ENCODE data around the gene BUD31. TPM values are rescaled to one million over a fixed set of nuclear protein-coding genes. Genes with fewer than 3 reads are reported as not detected.

Gene BUD31
- total RNA-seq, 1 donor = 124 TPM

GRCh38 chr7:99457650-99458493 is 49.1 kb downstream of the BUD31 start:
- Histone ChIP-seq H3K27me3 (ENCODE audit: insufficient read depth, low read length) (no peaks in the 10 kb centered on the region), H3K9me3 (ENCODE audit: low read depth, low read length) (no peaks in the 10 kb centered on the region), H4K20me1 (ENCODE audit: insufficient read depth, low read length) (peaks cover 35% of the 10 kb centered on the region), H3K36me3 (ENCODE audit: insufficient read depth, low read length) (peaks cover 77% of the 10 kb centered on the region), H3K27ac (ENCODE audit: low read depth, low read length) (no peak overlapping the region), H3K4me1 (ENCODE audit: insufficient read depth, low read length) (no peaks in the 10 kb centered on the region), H3K4me3 (ENCODE audit: insufficient read depth, low read length) (no peak overlapping the region), H2AFZ (ENCODE audit: low read length) (no peak overlapping the region), H3K4me2 (ENCODE audit: insufficient read depth, low read length) (no peak overlapping the region), H3K79me2 (ENCODE audit: insufficient read depth, low read length) (peaks cover 94% of the 10 kb centered on the region)
- TF ChIP-seq CTCF (IDR thresholded peaks at IDR 0.05; ENCODE audit: extremely low read depth, low read depth, low read length) = no peak
- peak; percentile 43 for DNase-seq (ENCODE audit: insufficient read length, low spot score, missing footprints)

- Histone ChIP-seq H3K4me2 (ENCODE audit: insufficient read depth, low read length) (no peak overlapping the region), H4K20me1 (ENCODE audit: insufficient read depth, low read length) (peaks cover 40% of the 10 kb centered on the region), H3K36me3 (ENCODE audit: insufficient read depth, low read length) (peaks cover 71% of the 10 kb centered on the region), H3K27ac (ENCODE audit: low read depth, low read length) (no peak overlapping the region), H3K27me3 (ENCODE audit: insufficient read depth, low read length) (no peaks in the 10 kb centered on the region), H3K4me3 (ENCODE audit: insufficient read depth, low read length) (no peak overlapping the region), H3K4me1 (ENCODE audit: insufficient read depth, low read length) (no peaks in the 10 kb centered on the region), H3K9me3 (ENCODE audit: low read depth, low read length) (no peaks in the 10 kb centered on the region), H2AFZ (ENCODE audit: low read length) (no peak overlapping the region), H3K79me2 (ENCODE audit: insufficient read depth, low read length) (peaks cover 99% of the 10 kb centered on the region)
- TF ChIP-seq CTCF (IDR thresholded peaks at IDR 0.05; ENCODE audit: extremely low read depth, low read depth, low read length) = peak; percentile 43
- peak; percentile 11 for DNase-seq (ENCODE audit: insufficient read length, low spot score, missing footprints)
Observed at GRCh38 chr7:99459087-99459486, 50.3 kb downstream of the BUD31 start.

- TF ChIP-seq CTCF (IDR thresholded peaks at IDR 0.05; ENCODE audit: extremely low read depth, low read depth, low read length) = no peak
- Histone ChIP-seq H3K4me1 (ENCODE audit: insufficient read depth, low read length) (peaks cover 9% of the 10 kb centered on the region), H3K9me3 (ENCODE audit: low read depth, low read length) (no peaks in the 10 kb centered on the region), H4K20me1 (ENCODE audit: insufficient read depth, low read length) (peaks cover 40% of the 10 kb centered on the region), H2AFZ (ENCODE audit: low read length) (no peak overlapping the region), H3K27me3 (ENCODE audit: insufficient read depth, low read length) (no peaks in the 10 kb centered on the region), H3K4me2 (ENCODE audit: insufficient read depth, low read length) (no peak overlapping the region), H3K27ac (ENCODE audit: low read depth, low read length) (no peak overlapping the region), H3K36me3 (ENCODE audit: insufficient read depth, low read length) (peaks cover 58% of the 10 kb centered on the region), H3K79me2 (ENCODE audit: insufficient read depth, low read length) (peaks cover 98% of the 10 kb centered on the region), H3K4me3 (ENCODE audit: insufficient read depth, low read length) (no peak overlapping the region)
- no peak for DNase-seq (ENCODE audit: insufficient read length, low spot score, missing footprints)
Observed at GRCh38 chr7:99460651-99461050, 51.9 kb downstream of the BUD31 start.

- Histone ChIP-seq H3K4me2 (ENCODE audit: insufficient read depth, low read length) (no peak overlapping the region), H3K27me3 (ENCODE audit: insufficient read depth, low read length) (no peaks in the 10 kb centered on the region), H3K27ac (ENCODE audit: low read depth, low read length) (no peak overlapping the region), H2AFZ (ENCODE audit: low read length) (no peak overlapping the region), H3K4me3 (ENCODE audit: insufficient read depth, low read length) (no peak overlapping the region), H3K36me3 (ENCODE audit: insufficient read depth, low read length) (peaks cover 53% of the 10 kb centered on the region), H4K20me1 (ENCODE audit: insufficient read depth, low read length) (peaks cover 39% of the 10 kb centered on the region), H3K4me1 (ENCODE audit: insufficient read depth, low read length) (peaks cover 10% of the 10 kb centered on the region), H3K9me3 (ENCODE audit: low read depth, low read length) (no peaks in the 10 kb centered on the region), H3K79me2 (ENCODE audit: insufficient read depth, low read length) (peaks cover 98% of the 10 kb centered on the region)
- TF ChIP-seq CTCF (IDR thresholded peaks at IDR 0.05; ENCODE audit: extremely low read depth, low read depth, low read length) = peak; percentile 11
- DNase-seq (ENCODE audit: insufficient read length, low spot score, missing footprints) = peak; percentile 64
Observed at GRCh38 chr7:99461221-99461620, 52.5 kb downstream of the BUD31 start.

Data from osteoblast (primary cell).